HG03521 (cell line): ENCODE results near the gene CD226.
"Not testable (repeated sequence)": the region's sequence is repeated elsewhere in the genome, so short reads cannot be mapped to it uniquely, and the experiment has no call there.

ENCODE experiments used
- ATAC-seq: cut with Tn5 transposase; IDR thresholded peaks from one replicate; pipeline ENCODE4 v1.9.1; 2021; ENCODE audit warnings: mild to moderate bottlenecking, moderate library complexity; ENCODE audit not compliant: unreplicated experiment

Gene CD226

DNA sequence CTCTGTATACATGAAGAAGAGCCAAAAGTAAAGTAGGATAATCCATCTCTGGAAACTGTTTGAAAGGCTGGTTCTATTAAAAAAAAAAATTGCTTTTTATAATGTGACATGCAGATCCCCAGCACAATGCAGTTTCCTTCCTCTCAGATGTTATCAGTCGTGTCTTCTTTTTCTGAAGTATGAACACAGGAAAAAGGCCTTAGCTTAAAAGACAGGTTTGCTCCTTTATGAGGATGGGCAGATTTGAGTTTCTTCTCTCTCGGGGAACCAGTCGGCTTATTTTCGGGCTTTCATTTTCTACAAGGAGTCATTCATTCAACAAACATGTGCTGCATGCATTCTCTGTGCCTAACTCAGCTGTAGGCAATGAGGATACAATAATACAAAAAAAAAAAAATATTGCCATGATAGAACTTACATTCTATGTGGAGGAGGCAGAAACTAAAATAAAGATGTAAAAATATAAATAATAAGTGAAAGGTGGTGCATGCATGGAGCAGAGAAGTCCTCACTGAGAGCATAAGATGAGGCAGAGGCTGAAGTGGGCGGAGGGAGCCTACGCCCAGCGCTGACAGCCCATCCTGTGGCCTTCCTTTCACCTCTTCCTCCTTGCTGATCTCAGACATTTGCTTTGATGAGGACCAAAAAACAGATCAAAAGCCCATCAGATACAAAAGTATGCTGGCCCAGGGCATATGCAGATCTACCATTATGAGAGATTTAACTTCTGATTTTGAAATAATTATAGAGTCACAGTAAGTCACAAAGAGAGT is at the start of gene CD226:
CD226 (minus strand) TSS at position 513 of the 773 bp plus-strand sequence; CDS start at position 46, 467 bp downstream.
- peak; percentile 32 for ATAC-seq

DNA sequence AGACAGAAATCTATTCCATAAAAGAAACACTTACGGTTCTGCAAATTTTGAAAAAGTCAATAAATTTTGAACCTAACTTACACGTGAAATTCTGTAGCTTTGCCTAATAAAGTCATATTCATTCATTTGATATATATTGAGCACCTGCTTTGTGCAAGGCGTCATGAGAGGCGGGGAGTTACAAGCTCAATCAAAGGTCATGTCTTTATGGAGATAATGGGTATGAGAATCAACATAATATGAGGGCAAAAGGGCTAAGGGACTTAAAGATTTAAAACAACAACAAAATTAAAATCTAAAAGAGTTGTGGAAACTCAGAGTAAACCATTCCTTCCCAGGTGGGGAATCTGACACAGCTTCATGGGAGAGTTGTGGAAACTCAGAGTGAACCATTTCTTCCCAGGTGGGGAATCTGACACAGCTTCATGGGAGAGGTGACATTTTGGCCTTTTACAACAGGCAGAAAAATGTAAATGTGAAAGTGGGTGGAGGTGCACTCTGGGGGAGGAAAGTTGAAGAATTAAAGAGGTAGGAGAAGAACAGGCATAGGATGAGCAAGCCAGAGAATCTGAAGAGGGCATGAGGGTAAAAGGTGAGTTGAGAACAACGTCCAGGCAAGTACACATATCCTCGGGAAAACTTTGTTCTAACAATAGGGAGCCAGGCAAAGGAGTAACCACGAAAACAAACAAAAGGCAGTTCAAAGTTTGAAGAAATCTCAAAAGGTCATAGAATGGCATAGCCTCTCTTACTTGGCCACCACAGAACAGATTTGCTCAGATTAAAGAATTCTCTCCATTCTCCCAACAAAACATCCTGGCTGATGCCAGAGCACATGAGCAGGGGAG is 49.5 kb upstream of the CD226 start:
- no peak for ATAC-seq

DNA sequence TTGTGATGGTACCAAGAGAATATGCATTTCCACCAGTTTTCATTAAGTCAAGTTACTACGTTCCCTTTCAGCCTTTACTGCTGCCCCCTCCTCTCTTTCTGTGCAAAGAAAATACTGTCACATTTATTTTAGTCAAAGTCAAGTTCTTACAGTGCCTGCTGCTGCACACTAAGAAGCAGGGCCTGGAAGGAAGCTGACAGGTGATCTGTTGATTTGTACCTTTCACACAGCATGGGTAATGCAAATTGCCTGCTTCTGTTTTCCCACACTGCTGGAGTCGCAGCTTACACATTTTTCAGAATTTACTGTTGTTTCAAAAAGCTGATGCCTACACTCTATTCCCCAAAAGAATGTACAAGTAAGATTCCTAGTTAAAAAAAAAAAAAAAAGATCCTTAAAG is 48.7 kb upstream of the CD226 start:
- ATAC-seq, result no peak

DNA sequence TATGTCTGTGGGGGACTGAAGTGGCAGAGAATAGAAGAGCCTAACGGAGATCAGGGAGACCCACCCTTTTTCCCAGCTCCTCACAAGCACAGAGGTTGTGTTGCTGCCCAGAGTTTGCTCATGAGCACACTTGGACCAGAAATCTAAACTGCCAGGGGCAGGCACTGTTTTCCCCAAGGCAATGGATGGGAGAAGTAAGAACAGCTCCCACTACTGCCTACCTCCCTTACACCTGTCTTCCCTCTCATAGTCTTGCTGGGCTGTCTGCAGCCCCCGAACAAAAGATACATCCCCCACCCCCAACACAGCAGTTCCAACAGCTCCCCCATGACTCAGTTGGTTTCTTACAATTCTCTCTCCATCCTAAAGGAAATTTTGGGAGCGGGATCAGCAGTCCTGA is 48.1 kb upstream of the CD226 start:
- ATAC-seq, result no peak

DNA sequence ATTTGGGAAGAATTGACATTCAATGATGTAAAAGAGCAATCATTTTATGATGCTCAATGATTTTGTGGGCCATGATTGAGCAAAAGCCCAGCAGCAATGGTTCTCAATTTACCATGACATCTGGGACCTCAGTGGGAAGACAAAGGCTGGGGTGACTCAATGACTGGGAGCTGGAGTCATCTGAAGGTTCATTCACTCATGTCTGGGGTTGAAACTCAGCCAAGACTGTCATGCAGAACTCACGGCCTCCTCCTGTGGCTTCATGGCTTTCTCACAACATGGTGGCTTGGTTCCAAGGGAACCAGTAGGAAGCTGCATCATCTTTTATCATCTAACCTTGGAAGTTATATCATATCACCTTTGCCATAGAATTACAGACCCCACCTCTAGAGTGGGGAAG is 45.1 kb upstream of the CD226 start:
- no peak for ATAC-seq

DNA sequence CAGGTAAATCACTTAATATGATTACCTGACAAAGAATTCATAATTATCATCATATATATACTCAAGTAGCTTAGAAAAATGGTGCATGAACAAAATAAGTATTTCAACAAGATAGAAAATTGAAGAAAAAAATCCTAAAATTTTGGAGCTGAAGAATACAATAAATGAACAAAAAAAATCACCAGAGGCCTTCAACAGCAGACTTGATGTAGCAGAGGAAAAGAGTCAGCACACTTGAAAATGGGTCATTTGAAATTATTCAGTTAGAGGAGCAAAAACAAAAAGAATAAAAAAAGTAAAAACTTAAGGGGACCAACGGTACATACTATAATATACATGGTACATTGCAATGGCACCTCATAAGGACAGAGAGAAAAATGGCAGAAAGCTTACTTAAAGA is 40.2 kb upstream of the CD226 start:
- no peak for ATAC-seq

DNA sequence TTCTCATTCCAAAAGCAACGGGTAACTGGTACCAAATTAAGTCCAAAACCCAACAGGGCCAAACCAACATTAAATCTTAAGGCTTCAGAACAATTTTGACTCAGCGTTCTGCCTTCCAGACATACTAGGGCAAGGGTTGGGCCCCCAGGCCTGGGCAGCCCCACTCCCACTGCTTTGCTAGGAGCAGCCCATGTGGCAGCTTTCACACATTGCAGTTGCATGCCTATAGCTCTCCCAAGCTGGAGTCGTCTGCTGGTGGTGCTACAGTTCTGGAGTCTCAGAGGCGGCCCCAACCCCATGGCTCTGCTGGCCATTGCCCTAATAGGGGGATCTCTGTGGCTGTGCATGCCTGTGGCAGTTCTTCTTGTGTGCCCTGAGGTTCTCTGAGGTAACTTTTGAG is 37.6 kb upstream of the CD226 start:
- ATAC-seq, result no peak

DNA sequence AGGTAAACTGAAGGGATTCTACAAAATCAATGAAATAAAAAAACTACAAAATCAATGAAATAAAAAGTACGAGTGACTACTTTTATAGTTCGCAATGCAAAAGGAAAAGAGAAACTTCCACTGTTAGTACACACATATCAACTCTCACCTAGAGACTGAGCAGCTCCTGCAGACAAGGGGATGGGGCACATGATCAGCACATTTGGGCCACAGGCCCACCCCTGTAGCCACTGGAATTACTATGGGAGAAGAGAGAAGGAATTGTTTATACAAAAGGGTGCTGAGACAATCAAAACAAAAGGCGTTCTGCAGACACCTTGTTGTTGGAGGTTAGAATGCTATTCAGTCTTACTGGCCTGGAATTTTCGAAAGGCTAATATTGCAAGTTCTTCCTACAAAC is 34.7 kb upstream of the CD226 start:
- ATAC-seq, result no peak

DNA sequence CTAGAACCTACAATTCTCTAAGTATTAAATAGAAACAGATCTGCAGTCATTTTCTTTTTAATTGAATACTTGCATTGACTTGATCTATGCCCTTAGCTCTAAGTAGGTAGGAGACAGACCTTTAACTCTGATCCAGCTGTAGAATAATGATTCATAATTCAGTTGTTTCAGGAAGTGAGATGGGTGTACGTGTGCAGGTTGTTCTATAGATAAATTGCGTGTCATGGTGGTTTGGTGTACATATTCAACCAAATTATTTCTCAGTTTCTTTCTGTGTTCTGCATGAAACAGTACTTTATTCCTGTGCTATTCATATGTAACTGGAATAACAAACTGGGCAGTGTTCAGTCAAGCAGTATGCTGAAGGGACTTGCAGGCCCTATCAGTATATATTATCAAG is 34.3 kb upstream of the CD226 start:
- peak; percentile 51 for ATAC-seq

DNA sequence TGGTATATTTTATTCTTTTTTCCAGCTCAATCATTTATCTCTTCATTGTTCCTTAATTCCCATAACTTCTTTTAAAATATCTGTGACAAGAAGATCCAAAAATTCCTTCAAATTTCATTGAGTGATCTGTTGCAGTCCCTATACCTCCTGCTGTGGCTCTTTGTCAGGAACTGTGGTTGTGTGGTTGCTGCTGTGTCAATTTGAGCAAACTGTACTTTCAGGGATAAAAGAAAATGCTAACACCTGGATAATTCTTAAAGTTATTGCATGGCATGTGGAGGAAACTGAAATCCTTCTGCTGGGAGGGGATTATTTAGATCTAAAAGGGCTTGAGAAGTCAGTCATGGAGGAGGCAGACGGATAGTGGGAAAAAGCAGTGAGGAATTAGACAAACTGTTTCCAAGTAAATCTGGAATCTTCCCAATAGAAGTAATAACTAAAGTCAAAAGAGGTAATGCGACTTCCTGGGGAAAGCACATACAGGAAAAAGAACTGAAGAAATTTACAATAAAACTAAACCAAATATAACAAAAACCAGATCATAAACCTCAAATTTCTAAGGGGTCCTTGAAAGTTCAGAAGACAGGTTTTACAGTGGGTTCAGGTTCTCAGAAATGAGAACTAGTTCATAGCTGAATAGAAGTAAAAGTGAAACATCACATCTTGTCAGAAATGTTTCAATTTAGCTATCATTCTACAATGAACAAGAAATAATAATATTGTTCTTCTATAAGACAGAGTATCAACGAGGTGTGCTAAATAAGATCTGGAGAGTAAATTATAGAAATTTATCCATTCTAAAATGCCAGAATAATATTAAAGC is 33.5 kb upstream of the CD226 start:
- no peak for ATAC-seq

DNA sequence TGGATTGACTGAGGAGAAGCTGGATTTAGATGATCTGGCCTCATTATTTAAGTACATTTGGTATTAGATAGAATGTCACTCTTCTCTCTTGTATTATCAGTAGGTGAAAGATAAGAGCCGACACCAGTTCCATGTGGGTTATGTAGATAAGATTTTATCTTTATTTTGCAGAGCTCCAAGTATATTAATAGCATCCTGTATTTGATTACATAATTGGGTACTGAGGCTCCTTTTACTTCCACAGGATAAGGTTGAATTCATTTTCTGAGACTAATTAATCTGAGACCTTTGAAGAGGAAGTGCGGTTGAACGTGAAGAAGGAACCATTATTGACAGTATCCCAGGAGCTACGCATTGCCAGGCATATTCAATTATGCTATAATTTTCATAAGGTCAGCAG is 32.8 kb upstream of the CD226 start:
- no peak for ATAC-seq

DNA sequence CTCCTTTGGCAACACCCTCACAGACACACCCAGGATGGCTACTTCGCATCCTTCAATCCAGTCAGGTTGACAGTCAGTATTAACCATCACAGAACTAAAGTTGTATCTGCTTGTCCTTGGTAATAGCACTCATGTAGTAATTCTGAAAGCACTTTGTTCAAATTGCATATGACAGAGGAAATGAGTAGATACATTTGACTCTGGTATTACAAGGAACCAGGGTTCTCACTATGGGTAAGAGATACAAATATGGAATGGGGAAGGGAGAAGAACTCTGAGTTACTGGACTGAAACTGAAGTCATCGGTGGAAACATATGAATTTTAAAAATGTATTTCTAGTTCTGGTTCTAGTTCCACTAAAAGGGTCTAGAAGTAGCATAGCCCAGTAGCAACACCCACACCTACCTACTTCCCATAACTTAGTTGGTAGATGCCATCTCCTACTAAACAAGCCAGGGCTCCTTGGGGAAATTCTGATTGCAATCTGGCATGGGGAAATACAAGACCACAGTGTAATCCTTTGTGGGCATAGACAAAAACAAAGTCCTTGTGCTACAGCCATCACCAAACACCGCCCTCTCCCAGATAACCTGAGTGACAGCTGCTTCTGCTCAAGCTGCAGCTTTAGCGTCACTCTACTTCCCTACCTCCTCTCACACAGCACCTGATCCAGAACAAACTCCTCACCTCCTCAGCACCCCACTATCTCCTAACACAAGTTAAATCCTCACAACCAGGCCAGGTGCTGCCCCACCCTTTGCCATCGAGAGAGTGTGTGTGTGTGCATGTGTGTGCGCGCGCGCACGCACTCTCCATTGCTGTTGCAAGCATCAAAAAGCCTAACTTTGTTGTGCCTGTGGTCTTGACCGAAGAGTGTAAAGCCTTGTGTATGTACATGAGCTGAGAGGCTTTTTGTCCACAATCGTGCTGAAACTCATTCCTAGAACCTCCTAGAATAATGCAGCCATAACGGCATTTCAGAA is 31.4 kb upstream of the CD226 start:
- peak; percentile 48 for ATAC-seq

DNA sequence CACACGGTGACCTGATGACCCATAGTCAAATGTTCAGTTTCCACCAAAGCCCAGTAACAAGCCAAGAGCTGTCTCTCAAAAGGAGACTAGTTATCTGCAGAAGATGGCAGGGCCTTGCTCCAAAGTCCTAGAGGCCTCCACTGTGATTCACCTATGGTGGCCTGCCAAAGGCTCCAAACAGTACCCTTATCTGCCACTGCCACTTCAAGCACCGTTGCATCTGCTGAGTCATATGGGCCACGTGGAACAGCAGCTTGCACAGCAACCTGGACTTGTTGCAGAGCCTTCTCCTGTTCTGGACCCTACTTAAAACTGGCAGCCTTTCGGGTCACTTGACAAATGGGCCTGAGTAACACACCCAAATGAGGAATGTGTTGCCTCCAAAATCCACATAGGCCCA is 27.6 kb upstream of the CD226 start:
- ATAC-seq, result not testable (repeated sequence)

DNA sequence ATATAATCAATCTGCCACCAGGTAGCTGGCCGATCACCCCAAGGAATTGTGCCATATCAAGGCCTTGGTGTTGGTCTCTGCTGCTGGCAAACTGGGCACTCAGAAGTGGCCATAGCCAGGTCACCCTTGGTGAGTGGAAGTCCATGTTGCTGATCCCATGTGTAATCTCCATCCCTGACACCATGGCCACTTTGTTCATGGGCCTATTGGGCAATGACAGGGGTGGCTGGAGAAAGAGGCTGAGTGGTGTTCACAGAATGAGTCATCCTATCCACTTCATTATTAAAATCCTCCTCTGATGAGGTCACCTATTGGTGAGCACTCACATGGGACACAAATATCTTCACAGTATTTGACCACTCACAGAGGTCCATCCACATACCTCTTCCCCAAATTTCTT is 26.7 kb upstream of the CD226 start:
- ATAC-seq, result no peak

DNA sequence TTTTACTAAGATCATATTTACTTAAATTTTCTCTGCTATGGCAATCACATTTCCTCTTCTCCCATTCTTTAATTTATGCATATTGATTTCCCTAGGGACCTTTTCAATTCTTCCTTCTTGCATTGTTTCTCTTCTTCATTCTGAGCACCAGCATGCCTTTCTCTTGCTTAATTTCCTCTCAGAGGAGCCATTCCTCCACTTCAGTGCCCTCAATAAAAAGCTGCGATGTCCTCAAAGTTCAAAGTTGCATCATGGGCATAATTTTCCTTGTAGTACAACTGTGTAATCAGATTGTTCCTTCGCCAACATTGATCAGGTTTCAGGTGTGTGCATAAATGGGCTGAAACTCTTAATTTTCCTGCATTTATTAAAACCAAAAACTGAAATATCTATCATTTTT is 21.8 kb upstream of the CD226 start:
- ATAC-seq, result no peak

DNA sequence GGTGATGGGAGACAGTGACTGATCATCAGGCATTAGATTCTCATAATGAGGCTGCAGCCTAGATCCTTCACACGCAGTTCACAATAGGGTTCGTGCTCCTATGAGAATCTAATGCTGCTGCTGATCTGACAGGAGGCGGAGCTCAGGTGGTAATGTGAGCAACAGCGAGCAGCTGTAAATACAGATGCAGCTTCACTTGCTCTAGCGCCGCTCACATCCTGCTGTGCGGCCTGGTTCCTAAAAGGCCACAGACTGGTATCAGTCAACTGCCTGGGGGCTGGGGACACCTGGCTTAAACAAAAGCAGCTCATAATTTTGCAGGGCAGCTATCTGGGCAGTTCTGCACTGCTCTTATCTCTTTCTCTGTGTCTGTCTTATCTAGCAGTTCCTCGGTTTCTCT is 20.4 kb upstream of the CD226 start:
- no peak for ATAC-seq

DNA sequence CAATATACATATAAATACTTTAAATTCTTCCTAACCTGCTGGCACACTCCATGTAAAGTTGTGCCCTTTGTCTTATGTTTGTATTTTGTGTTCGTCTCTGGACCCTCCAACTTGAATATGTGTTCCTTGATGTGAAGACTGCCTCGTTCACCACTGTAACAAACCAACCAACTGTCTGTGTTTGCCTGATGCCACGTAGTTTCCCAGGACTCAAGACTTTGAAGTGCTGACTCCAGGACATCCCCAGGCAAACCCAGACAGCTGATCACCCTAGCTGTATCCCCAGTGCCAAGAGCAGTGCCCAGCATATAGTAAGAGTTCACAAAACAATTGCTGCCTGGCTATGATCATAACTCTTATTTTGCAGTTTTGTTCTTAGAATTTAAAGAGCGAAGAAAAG is 15.5 kb upstream of the CD226 start:
- ATAC-seq, result no peak

DNA sequence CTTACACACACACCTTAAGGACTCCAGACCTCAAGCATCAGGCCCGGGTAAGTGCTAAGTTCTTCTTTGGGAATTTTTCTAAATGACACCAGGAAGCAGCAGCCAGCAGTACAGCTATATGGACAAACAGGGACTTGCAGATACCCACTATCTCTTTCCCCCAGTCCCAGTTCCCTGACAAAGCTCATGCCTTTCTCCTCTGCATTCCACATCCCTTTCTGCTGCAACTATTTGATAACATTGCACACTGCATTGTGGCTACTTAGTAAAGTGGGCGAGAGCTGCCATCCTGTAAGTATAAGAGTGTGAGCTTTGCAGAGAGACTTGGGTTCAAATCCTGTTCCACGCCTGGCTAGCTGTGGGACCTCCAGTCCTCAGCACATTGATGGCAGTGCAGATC is 14.0 kb upstream of the CD226 start:
- ATAC-seq, result no peak

DNA sequence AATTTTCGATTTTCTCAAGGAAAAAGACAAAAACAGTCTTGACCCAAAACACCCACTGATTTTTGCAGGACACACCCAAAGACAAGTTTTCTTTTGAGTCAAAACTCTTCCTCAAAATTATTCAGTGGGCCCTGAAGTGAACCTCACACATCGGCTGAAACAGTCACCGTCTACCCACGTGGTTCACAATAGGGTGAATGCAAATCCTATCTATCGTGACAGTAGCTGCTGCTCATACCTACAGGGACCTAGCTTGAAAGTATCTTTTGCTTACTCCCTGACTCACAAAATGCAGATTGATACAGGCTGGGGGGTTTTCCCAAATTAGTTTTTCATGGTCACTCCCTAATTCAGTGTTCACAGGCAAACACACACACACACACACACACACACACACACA is 10.7 kb upstream of the CD226 start:
- ATAC-seq, result peak; percentile 41

DNA sequence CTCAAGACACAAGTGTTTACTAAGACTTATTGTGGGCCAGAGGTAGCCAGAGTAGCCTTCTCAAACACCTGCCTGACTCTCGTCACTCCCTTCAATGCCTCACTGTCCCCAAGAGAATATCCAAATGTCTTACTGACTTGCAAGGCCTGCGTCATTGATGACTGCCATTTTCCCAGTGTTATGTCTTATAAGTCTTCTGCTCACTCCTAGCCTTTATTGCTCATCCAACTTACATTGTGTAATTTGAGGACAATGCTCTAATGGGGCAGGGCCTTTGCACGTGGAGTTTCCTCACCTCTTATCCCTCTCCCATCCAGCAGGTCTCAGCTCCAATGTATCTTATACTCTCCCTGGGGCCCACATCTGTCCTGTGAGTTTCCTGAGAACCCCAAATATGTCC is 10.1 kb upstream of the CD226 start:
- no peak for ATAC-seq
